Measurements from ENCODE around the gene OXTR.

Gene OXTR

DNA sequence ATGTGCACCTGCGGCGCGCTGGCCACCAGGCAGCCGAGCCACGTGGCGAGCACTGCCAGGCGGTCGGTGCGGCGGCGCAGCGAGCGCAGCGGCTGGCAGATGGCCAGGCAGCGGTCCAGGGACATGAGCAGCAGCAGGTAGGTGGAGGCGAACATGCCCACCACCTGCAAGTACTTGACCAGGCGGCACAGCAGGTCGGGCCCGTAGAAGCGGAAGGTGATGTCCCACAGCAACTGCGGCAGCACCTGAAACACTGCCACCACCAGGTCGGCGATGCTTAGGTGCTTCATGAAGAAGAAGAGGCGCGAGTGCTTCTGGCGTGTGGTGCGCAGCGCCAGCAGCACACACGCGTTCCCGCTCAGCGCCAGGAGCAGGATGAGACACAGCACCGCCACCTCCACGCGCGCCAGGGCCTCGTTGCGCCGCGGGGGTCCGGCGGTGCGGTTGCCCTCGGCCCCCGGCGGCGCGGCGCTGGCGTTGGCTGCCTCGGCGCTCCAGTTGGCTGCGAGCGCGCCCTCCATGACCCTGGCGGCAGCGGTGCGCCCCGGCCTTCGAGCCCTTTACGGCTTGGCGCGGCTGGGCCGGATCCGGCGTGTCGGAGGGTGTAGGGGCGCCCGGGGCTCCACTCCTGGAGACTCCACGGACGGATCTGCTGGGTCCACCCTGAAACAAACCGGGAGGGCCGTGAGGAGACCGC, 1.6 kb downstream of the OXTR start:
- DNase-seq (ENCODE audit: low read depth) = peak; percentile 64

GRCh38 chr3:8767256-8767666, 2.2 kb downstream of the OXTR start:
- DNase-seq (ENCODE audit: low read depth) = peak; percentile 57

DNA sequence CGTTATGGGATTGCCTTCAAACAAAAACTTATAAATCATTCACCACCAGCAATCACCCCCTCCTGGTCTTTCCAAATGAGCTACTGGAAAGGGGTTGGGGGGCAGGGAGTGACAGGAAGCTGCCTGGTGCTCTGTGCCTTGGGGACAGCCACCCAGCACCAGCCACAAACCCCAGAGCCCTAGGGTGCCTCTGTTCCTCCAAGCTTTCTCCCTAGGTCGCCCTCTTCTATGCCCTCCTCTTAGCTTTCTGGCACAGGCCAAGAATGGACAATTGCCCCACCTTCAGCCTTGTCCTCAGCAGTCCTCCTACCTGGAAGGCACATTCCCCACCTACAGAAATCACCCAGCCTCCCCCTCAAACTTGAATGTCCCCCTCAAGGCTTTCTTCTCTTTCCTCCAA, 3.3 kb downstream of the OXTR start:
- peak; percentile 36 for DNase-seq (ENCODE audit: low read depth)

DNA sequence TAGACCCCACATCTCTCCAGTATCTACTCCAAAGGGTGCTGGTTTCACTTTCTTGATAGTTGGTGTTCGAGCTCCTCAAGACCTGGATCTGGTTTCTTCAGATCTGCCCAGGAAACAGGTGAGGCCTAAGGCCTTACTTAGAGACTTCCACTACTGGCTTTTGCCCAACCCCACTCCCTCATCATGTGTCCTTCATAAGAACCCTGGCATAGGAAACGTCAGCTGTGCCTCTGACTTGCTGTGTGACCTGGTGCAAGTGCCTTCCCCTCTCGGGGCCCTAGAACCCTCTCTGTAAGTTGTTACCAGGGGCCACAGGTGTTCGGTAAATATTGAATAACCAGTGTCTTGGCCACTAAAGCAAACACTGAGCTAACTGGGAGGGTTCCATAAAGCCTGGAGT, 3.9 kb downstream of the OXTR start:
- peak; percentile 55 for DNase-seq (ENCODE audit: low read depth)

- peak; percentile 34 for DNase-seq (ENCODE audit: low read depth)
Measured at GRCh38 chr3:8764528-8764927, 4.9 kb downstream of the OXTR start.

DNA sequence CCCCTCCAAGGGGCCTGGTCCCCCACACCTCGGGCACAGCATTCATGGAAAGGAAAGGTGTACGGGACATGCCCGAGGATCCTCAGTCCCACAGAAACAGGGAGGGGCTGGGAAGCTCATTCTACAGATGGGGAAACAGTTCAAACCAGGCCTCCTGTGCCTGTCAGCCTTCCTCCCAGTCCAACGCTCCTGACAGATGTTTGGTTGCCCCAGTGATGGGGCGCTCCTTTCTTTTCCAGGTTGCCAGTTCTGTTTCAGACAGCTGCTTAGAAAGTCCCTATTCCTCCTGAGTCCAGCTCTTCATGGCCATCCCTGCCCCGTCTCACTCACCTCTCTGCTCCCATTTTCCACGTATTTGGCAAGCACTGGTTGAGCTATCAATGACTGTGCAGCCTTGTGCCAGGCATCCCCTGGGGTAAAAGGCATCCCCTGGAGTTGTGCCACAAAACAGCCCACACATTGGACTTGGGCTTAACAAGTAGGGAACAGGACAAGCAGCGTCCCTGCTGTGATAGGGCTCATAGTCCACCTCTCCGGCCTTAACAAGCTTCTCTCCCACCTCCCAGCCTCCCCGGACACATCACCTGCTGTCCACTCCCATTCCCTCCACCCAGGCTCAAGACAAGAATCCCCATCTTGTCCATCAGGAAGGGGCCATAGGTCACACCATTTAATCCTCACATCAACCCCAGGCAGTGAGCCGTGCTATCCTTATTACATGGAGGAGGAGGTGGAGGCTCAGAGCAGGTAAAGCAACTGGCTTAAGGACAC, 6.6 kb downstream of the OXTR start:
- peak; percentile 53 for DNase-seq (ENCODE audit: low read depth)

GRCh38 chr3:8761866-8762265, 7.5 kb downstream of the OXTR start:
- no peak for DNase-seq (ENCODE audit: low read depth)

DNA sequence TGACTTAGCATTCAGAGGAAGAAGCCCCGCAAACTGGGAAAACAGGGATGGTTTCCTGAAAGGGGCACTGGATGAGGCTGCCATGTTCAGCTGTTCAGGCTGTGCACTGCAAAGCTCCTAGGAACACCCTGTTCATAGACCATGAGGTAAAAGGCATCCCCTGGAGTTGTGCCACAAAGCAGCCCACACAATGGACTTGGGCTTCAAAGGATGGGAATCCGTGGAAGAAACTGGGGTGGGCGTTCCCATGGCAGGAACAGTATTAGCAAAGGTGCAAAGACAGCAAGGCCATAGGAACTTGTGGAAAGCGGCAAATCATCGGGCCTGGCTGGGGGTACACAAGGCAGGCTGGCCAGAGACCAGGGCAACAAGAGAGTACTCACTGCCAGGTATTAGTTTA, 8.9 kb downstream of the OXTR start:
- peak; percentile 46 for DNase-seq (ENCODE audit: low read depth)

DNA sequence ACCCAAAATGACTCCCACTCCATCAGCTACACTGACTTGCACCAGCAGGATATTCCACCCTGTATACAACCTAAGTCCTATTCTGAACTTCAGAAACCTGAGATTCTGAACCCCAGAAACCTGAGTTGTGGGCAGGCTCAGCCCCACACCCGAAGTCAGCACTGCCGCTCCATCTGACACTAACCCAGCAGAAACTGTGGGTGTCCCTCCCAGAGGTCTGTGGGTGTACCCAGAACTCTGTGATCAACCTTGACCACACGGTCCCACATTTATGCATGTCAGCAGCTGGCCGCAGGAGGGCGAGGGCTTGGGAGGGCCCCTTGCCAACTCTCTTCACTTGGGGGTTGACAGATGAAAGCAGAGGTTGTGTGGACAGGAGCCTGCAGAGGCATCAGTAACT, 9.3 kb downstream of the OXTR start:
- DNase-seq (ENCODE audit: low read depth) = no peak

DNA sequence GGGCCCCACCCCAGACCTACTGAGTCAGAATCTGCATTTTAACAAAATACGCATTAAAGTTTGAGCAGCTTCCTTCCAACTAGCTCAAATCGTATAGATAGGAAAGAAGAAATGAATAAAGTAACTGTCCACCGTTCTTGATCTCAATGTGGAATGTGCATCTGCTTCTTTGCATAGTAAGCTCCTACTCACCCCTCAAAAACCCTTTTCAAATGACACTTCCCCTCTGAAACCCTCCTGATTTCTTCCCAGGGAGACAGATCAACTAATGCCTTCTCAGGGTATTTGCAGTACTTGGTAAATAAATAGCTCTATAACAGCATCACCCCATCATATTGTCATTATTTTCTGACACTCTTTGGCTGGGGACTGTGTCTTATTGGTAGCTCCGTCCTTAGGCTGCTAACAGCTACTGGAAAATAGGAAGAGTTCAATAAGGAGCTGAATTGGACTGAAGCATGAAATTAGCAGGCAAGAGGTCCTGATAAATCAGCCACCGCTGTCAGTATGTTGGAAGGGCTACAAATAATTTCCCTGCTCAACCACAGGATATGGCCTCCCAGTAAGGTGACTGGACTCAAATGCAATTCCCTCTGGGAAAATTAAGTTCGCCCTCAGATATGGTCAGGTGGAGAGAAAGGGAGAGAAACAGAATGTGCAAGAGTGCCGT, 10.2 kb downstream of the OXTR start:
- DNase-seq (ENCODE audit: low read depth) = peak; percentile 62

- DNase-seq (ENCODE audit: low read depth) = peak; percentile 97
Measured at GRCh38 chr3:8757551-8758518, 11.6 kb downstream of the OXTR start.

GRCh38 chr3:8756671-8757070, 12.7 kb downstream of the OXTR start:
- peak; percentile 55 for DNase-seq (ENCODE audit: low read depth)

GRCh38 chr3:8755564-8756237, 13.7 kb downstream of the OXTR start:
- DNase-seq (ENCODE audit: low read depth) = peak; percentile 61

DNA sequence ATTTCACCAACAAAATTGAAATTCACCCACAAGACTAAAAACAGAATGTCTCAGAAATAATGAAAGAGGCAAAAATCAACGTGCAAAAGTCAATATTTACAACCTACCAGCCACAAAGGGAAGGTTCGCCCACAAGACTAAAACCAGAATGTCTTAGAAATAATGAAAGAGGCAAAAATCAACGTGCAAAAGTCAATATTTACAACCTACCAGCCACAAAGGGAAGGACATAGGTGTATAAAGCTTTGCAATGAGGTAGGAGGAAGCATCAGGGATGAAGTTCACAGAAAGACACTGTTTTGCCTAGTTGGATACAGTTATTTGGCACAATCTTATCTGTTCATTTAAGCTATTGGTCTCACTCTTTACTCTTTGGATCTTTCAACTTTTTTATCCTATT, 14.3 kb downstream of the OXTR start:
- DNase-seq (ENCODE audit: low read depth) = no peak

DNA sequence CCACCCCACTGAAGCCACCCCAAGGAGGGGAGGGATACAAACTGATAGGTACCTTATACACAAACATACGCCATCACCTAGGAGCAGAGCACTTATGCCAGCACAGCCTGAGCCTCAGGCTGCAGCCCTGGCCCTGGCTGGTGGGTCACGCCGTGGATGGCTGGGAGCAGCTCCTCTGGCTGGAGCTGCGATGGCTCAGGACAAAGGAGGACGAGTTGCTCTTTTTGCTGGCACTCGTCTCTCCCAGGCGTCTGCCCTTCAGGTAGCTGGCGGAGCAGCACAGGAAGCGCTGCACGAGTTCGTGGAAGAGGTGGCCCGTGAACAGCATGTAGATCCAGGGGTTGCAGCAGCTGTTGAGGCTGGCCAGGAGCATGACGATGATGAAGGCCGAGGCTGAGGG, 16.6 kb downstream of the OXTR start:
- DNase-seq (ENCODE audit: low read depth) = no peak

DNA sequence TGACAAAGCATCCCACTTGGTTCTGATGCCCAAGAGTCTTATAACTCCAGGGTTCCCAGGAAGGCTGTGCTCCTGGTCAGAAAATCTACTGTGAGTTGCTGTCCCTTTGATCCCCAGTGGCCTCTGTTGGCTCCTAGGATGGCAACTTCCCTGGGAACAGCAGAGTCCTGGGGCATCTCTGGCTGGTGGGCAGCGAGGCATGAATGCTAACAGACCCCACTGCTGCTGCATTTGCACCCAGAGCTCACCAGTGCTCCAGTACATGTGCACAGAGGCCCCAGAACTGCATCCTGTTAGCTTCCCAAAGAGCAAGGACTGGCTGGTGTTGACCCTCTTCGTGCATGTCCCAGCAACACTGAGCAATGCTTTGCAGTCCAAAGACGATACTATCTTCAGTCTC, 20.1 kb downstream of the OXTR start:
- DNase-seq (ENCODE audit: low read depth) = peak; percentile 32

GRCh38 chr3:8746780-8747345, 22.6 kb downstream of the OXTR start:
- peak; percentile 60 for DNase-seq (ENCODE audit: low read depth)

GRCh38 chr3:8745619-8746370, 23.6 kb downstream of the OXTR start:
- DNase-seq (ENCODE audit: low read depth) = peak; percentile 35

DNA sequence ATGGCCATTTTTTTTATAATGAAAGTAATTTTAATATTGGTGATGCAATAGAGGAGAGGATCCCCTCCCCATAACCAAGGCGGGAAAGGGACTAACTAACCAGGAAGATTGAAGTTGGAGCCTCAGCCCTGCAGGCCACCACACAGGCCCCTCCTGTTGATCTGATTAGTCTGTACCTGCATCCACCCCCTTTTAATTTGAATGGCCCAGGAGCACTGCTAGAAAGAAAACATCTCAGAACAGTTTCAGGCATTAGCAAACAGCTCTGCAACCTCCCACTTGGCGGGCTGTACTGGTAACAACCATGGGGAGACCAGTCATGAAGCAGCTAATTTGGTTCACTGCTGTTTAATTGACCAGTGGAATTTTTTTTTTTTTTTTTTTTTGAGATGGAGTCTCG, 25.5 kb downstream of the OXTR start:
- peak; percentile 42 for DNase-seq (ENCODE audit: low read depth)

DNA sequence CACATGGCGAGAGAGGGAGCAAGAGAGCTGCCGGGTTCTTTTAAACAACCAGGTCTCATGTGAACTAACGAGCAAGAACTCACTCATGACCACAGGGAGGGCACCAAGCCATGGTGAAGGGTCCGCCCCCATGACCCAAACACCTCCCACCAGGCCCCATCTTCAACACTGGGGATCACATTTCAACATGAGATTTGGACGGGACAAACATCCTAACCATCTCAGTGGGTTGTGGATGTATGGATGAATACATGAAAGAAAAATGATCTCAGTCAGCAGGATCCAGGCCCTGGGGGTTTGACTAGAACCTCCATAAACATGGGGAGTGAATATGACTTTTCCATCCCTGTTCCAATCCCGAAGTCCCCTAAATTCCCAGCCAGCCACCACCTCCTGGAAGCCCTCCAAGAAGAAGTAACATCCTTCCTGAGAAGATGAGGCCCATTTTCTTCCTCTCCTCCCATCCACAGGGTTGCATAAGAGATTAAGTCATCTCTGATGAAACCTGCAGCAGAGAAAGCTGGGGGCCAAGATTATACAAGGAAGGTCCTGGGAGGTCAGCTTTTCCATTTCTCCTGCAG, 26.3 kb downstream of the OXTR start:
- DNase-seq (ENCODE audit: low read depth) = peak; percentile 93

Measured in EH (cell line).